CD4-positive, alpha-beta T cell (primary cell): Measurements from ENCODE around the gene ZHX3. TPM values are rescaled to one million over a fixed set of nuclear protein-coding genes. Genes with fewer than 3 reads are reported as not detected.

Source experiments
- ATAC-seq: fragments of 200-7000 bp; cut with Tn5 transposase; one replicate; pipeline ENCODE4 v1.10.0; 2022; ENCODE audit warnings: mild to moderate bottlenecking; ENCODE audit not compliant: poor library complexity
- CTCF ChIA-PET: fragments of 350-600 bp; sonication (Branson Sonifier 250); formaldehyde crosslinking; loops from one replicate; lab custom pipeline; 2021; ENCODE audit warnings: antibody characterized with exemption, inconsistent platforms; lab: Charles Lee
- POLR2A ChIA-PET: fragments of 350-600 bp; sonication (Branson Sonifier 250); formaldehyde crosslinking; loops from one replicate; lab custom pipeline; 2021; ENCODE audit warnings: antibody characterized with exemption, inconsistent platforms; lab: Charles Lee
- DNase-seq, 14 experiments: peaks; one replicate each; pipeline ENCODE4 v3.0.0-alpha.2; 2013 to 2020; ENCODE audit warnings: mixed read lengths in 2 of 14
- H3K27ac ChIP-seq, 2 donors: one replicate each; pipeline versions ENCODE4 v1.5.1 to v1.7.0; 2013; ENCODE audit warnings: low read length in 2 of 2, low read depth in 1 of 2, mild to moderate bottlenecking in 1 of 2
- H3K27me3 ChIP-seq, 2 experiments: 1 replicate in 1 of 2; 2 replicates in 1 of 2; pipeline versions ENCODE4 v1.6.1 to v1.7.0; 2013; ENCODE audit warnings: low read length in 2 of 2, control low read depth in 1 of 2, mild to moderate bottlenecking in 1 of 2, moderate library complexity in 1 of 2; ENCODE audit not compliant: insufficient read depth in 2 of 2, control insufficient read depth in 1 of 2
- H3K36me3 ChIP-seq: one replicate; pipeline ENCODE4 v1.6.1; 2013; ENCODE audit warnings: low read length, control low read depth; ENCODE audit not compliant: insufficient read depth
- H3K4me1 ChIP-seq: one replicate; pipeline ENCODE4 v1.6.1; 2013; ENCODE audit warnings: low read length, control low read depth; ENCODE audit not compliant: insufficient read depth
- H3K4me3 ChIP-seq: one replicate; pipeline ENCODE4 v1.5.1; 2013; ENCODE audit warnings: mild to moderate bottlenecking, low read length, moderate library complexity
- H3K9me3 ChIP-seq, 2 experiments: 1 replicate in 1 of 2; 2 replicates in 1 of 2; pipeline versions ENCODE4 v1.6.1 to v1.7.0; 2013; ENCODE audit warnings: low read length in 2 of 2, mild to moderate bottlenecking in 2 of 2, control low read depth in 1 of 2, moderate library complexity in 1 of 2; ENCODE audit not compliant: control insufficient read depth in 1 of 2, insufficient read depth in 1 of 2
- H3K27ac Mint-ChIP-seq: one replicate; pipeline ENCODE4 v1.8.0; 2020; ENCODE audit warnings: mixed read lengths
- H3K27me3 Mint-ChIP-seq: one replicate; pipeline ENCODE4 v1.8.0; 2021; ENCODE audit warnings: mixed read lengths
- H3K36me3 Mint-ChIP-seq: one replicate; pipeline ENCODE4 v1.8.0; 2021; ENCODE audit warnings: low read depth, mixed read lengths
- H3K4me1 Mint-ChIP-seq: one replicate; pipeline ENCODE4 v1.8.0; 2021; ENCODE audit warnings: low read depth, mixed read lengths
- H3K4me3 Mint-ChIP-seq: one replicate; pipeline ENCODE4 v1.8.0; 2020; ENCODE audit warnings: mild to moderate bottlenecking, mixed read lengths
- H3K9me3 Mint-ChIP-seq: one replicate; pipeline ENCODE4 v1.8.0; 2020; ENCODE audit warnings: mixed read lengths
- CTCF ChIP-seq: fragments of 200-600 bp; IDR thresholded peaks from one replicate; pipeline ENCODE4 v1.8.0; 2022; ENCODE audit warnings: antibody characterized with exemption, mild to moderate bottlenecking
- intact Hi-C, 2 experiments: fragments of 100-400 bp; cut with DNase I in 1 of 2; cut with micrococcal nuclease in 1 of 2; formaldehyde crosslinking; loops; one replicate each; pipeline versions ENCODE4 v1.15.1 to v1.9.0; 2023 to 2025; cut with DNase I, micrococcal nuclease
- total RNA-seq, 174 experiments: library from RNA in 2 of 174; stranded (reverse) in 2 of 174; gene quantifications; one replicate each; pipeline ENCODE4 v1.2.3 and lab custom pipeline; 2021 to 2026

The ZHX3 gene
- total RNA-seq, 2 experiments from 2014 or later, result 6.6 to 7.6 TPM

- no peak overlapping the region for H3K4me3 Mint-ChIP-seq
- DNase-seq (no peak), ATAC-seq (no peak)
- no peaks in the 10 kb centered on the region for H3K36me3 ChIP-seq
- H3K9me3 ChIP-seq, result no peaks in the 10 kb centered on the region
- H3K27ac Mint-ChIP-seq, result no peak overlapping the region
- CTCF ChIA-PET, result interaction anchor here (1.3 to 4.5 kb wide), 3 partner anchors 9 to 99 kb away, joined by 3 to 30 read pairs (median 5); no protein-coding TSS in a partner anchor
- POLR2A ChIA-PET, result interaction anchor here (0.6 kb wide), 1 partner anchor 69 kb away, joined by 3 read pairs; no protein-coding TSS in a partner anchor
- TF ChIP-seq CTCF, result no peak
- no peaks in the 10 kb centered on the region for H3K27me3 ChIP-seq
- no peaks in the 10 kb centered on the region for H3K9me3 Mint-ChIP-seq
- peaks cover 11% of the 10 kb centered on the region for H3K4me1 ChIP-seq
- no peak overlapping the region for H3K27ac ChIP-seq
- intact Hi-C loops, result loop anchor here (5.0 to 10.0 kb wide), 3 partner anchors 83 to 247 kb away; partner anchors contain the start of gene ZHX3 (in 1 of the 2)
- H3K4me3 ChIP-seq, result no peak overlapping the region
- no peaks in the 10 kb centered on the region for H3K36me3 Mint-ChIP-seq
- peaks cover 26% of the 10 kb centered on the region for H3K4me1 Mint-ChIP-seq
- no peaks in the 10 kb centered on the region for H3K27me3 Mint-ChIP-seq
Measured at GRCh38 chr20:41234546-41234945, 83.0 kb downstream of the ZHX3 start.

GRCh38 chr20:41234041-41234440 lies 83.5 kb downstream of the ZHX3 start:
- peaks cover 26% of the 10 kb centered on the region for H3K4me1 Mint-ChIP-seq
- CTCF ChIA-PET, result interaction anchor here (1.3 to 4.5 kb wide), 4 partner anchors 10 to 99 kb away, joined by 3 to 30 read pairs (median 13); no protein-coding TSS in a partner anchor
- no peak for DNase-seq
- H3K4me3 Mint-ChIP-seq, result no peak overlapping the region
- no peak for ATAC-seq
- no peaks in the 10 kb centered on the region for H3K9me3 Mint-ChIP-seq
- no peak overlapping the region for H3K4me3 ChIP-seq
- no peaks in the 10 kb centered on the region for H3K36me3 Mint-ChIP-seq
- H3K9me3 ChIP-seq, result no peaks in the 10 kb centered on the region
- H3K27ac Mint-ChIP-seq, result no peak overlapping the region
- TF ChIP-seq CTCF, result no peak
- H3K4me1 ChIP-seq, result peaks cover 11% of the 10 kb centered on the region
- no peaks in the 10 kb centered on the region for H3K27me3 Mint-ChIP-seq
- POLR2A ChIA-PET, result no interaction called here
- H3K27ac ChIP-seq, result no peak overlapping the region
- no peaks in the 10 kb centered on the region for H3K36me3 ChIP-seq
- intact Hi-C loops, result loop anchor here (5.0 to 10.0 kb wide), 3 partner anchors 83 to 247 kb away; partner anchors contain the start of gene ZHX3 (in 1 of the 2)
- H3K27me3 ChIP-seq, result no peaks in the 10 kb centered on the region

GRCh38 chr20:41232973-41233926 lies 84.3 kb downstream of the ZHX3 start:
- intact Hi-C loops, result loop anchor here (1.0 to 10.0 kb wide), 9 partner anchors 60 to 265 kb away; partner anchors contain the start of gene ZHX3 (in 1 of the 2)
- no peak for TF ChIP-seq CTCF
- H3K4me1 Mint-ChIP-seq, result peaks cover 26% of the 10 kb centered on the region
- POLR2A ChIA-PET, result interaction anchor here (0.6 to 2.6 kb wide), 3 partner anchors 76 to 312 kb away, joined by 3 to 36 read pairs (median 6); partner anchors contain the start of gene PLCG1
- H3K4me3 Mint-ChIP-seq, result no peak overlapping the region
- H3K4me3 ChIP-seq, result no peak overlapping the region
- CTCF ChIA-PET, result interaction anchor here (0.6 to 4.5 kb wide), 11 partner anchors 10 to 270 kb away, joined by 3 to 30 read pairs (median 3); no protein-coding TSS in a partner anchor
- H3K27ac ChIP-seq, result no peak overlapping the region
- DNase-seq (no peak), ATAC-seq (no peak)
- H3K36me3 ChIP-seq, result no peaks in the 10 kb centered on the region
- no peaks in the 10 kb centered on the region for H3K27me3 ChIP-seq
- no peaks in the 10 kb centered on the region for H3K36me3 Mint-ChIP-seq
- no peaks in the 10 kb centered on the region for H3K27me3 Mint-ChIP-seq
- peaks cover 11% of the 10 kb centered on the region for H3K4me1 ChIP-seq
- H3K9me3 Mint-ChIP-seq, result no peaks in the 10 kb centered on the region
- no peaks in the 10 kb centered on the region for H3K9me3 ChIP-seq
- no peak overlapping the region for H3K27ac Mint-ChIP-seq
